HG02610 (cell line): Measurements from ENCODE around the gene IFRD2.
"Not testable (repeated sequence)": the region's sequence is repeated elsewhere in the genome, so short reads cannot be mapped to it uniquely, and the experiment has no call there.

Experiments used
- ATAC-seq: cut with Tn5 transposase; IDR thresholded peaks from one replicate; pipeline ENCODE4 v1.9.1; 2021; ENCODE audit warnings: mild to moderate bottlenecking, moderate library complexity; ENCODE audit not compliant: unreplicated experiment

The IFRD2 gene

GRCh38 chr3:50325113-50325480 lies 32.9 kb upstream of the IFRD2 start:
- ATAC-seq, result no peak

- peak; percentile 21 for ATAC-seq
Observed at GRCh38 chr3:50324351-50325112, 32.3 kb upstream of the IFRD2 start.

GRCh38 chr3:50323614-50324199 lies 31.5 kb upstream of the IFRD2 start:
- ATAC-seq, result no peak

- no peak for ATAC-seq
Observed at GRCh38 chr3:50323092-50323600, 30.9 kb upstream of the IFRD2 start.

GRCh38 chr3:50322386-50323091 lies 30.3 kb upstream of the IFRD2 start, which contains the start of gene HYAL2:
HYAL2 (minus strand) TSS chr3:50322745; CDS start chr3:50320489, 2,256 bp downstream.
- ATAC-seq, result no peak

- ATAC-seq, result no peak
Observed at GRCh38 chr3:50322115-50322385, 29.8 kb upstream of the IFRD2 start.

GRCh38 chr3:50321336-50322114 lies 29.3 kb upstream of the IFRD2 start:
- peak; percentile 80 for ATAC-seq

- ATAC-seq, result peak; percentile 42
Observed at GRCh38 chr3:50320853-50321335, 28.7 kb upstream of the IFRD2 start.

GRCh38 chr3:50319894-50320625 lies 27.8 kb upstream of the IFRD2 start:
- no peak for ATAC-seq

- no peak for ATAC-seq
Observed at GRCh38 chr3:50319181-50319893, 27.1 kb upstream of the IFRD2 start.

GRCh38 chr3:50318615-50319014 lies 26.4 kb upstream of the IFRD2 start:
- no peak for ATAC-seq

GRCh38 chr3:50318163-50318562 lies 25.9 kb upstream of the IFRD2 start:
- ATAC-seq, result no peak

GRCh38 chr3:50317300-50317699 lies 25.1 kb upstream of the IFRD2 start:
- no peak for ATAC-seq

- no peak for ATAC-seq
Observed at GRCh38 chr3:50316657-50317242, 24.5 kb upstream of the IFRD2 start.

GRCh38 chr3:50314816-50315215 lies 22.6 kb upstream of the IFRD2 start:
- no peak for ATAC-seq

GRCh38 chr3:50314342-50314741 lies 22.1 kb upstream of the IFRD2 start:
- ATAC-seq, result no peak

GRCh38 chr3:50312041-50312440 lies 19.8 kb upstream of the IFRD2 start:
- ATAC-seq, result not testable (repeated sequence)

- no peak for ATAC-seq
Observed at GRCh38 chr3:50304601-50305000, 12.4 kb upstream of the IFRD2 start.
